GM12872 (cell line): ENCODE measurements around the gene MEMO1.

Source experiments
- CTCF ChIP-seq: IDR thresholded peaks from 3 replicates; pipeline ENCODE4 v1.5.1; 2011; ENCODE audit warnings: low read depth, mild to moderate bottlenecking, low read length, moderate library complexity; ENCODE audit not compliant: insufficient read depth

The MEMO1 gene

DNA sequence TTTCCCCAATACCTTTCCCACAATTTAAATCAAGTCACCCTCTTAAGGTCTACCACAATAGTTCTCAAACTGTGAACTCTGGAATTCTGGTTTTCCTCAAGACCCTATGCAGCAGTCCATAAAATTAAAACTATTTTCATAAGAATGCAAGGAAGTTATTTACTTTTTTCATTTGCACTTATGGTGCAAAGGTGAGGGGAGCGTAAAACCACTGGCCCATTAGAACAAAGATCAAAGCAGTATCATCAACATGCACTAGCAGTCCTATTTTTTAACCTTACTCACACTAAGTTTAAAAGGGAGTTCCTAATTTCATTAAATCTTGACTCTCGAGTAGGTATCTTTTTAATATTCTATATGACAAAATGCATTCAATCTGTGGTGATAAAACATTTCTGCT lies 85.3 kb downstream of the MEMO1 start:
- no peak for TF ChIP-seq CTCF

DNA sequence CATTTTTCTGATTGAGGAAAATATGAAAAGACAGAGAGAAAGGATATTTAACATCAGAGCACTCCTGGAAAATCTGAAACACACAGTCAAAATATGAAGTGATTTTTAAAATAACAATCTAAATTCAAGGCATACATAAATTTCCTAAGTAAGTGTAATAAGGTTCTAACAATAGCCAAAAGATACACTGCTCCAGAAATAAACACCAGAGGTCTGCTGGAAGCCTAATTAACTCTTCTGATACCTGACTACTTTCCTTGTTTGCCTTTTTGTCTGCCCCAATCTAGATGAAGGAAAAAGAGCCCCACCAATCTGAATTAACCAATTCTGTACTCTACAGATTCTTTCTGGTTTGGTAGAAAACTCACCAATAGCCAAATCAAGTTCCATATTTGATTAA lies 87.1 kb downstream of the MEMO1 start:
- no peak for TF ChIP-seq CTCF

DNA sequence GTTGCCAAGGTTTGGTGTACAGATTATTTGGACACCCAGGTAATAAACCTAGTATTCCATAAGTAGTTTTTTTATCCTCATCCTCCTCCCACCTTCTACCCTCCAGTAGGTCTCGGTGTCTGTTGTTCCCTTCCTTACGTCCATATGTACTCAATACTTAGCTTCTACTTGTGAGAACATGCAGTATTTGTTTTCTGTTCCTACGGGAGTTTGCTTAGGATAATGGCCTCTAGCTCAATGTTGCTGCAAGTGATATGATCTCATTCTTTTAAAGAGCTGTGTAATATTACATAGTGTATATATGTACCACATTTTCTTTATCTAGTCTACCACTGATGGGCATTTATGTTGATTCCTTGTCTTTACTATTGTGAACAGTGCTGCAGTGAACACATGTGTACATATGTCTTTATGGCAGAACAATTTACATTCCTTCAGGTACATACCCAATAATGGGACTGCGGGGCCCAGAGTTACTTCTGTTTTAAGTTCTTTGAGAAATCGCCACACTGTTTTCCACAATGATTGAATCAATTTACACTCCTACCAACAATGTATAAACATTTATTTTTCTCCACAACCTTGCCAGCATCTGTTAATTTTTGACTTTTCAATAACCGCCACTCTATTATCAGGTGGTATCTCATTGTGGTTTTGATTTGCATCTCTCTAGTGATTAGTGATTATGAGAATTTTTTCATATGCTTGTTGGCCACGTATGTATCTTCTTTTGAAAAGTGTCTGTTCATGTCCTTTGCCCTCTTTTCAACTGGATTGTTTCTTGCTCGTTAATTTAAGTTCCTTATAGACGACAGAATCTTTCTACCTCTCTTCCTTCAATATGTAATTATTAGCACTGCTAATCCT lies 88.0 kb downstream of the MEMO1 start:
- no peak for TF ChIP-seq CTCF

DNA sequence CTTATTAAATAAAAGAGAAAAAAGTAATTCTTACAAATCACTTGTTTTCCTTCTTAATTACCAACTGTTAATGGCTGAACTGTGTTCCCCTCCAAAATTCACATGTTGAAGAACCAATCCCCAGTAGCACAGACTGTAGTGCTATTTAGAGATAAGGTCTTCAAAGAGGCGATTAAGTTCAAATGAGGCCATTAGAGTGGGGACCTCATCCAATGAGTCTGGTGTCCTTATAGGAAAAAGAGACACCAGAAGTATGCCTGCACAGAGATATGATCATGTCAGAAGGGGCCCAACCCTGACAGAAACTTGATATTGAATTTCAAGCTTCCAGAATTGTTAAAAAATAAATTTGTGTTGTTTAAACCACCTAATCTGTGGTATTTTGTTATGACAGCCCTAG lies 89.8 kb downstream of the MEMO1 start:
- no peak for TF ChIP-seq CTCF

DNA sequence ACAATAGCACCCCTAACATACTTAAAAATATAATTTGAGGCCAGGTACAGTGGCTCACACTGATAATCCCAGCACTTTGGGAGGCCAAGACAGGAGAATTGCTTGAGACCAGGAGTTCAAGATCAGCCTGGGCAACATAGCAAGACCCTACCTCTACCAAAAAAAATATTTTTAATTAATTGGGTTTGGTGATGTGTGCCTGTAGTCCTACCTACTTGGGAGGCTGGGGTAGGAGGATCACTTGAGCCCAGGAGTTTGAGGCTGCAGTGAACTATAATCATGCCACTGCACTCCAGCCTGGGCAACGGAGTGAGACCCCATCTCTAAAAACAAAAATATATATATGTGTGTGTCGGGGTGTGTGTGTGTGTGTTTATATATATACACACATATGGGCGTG lies 91.3 kb downstream of the MEMO1 start:
- TF ChIP-seq CTCF, result no peak

DNA sequence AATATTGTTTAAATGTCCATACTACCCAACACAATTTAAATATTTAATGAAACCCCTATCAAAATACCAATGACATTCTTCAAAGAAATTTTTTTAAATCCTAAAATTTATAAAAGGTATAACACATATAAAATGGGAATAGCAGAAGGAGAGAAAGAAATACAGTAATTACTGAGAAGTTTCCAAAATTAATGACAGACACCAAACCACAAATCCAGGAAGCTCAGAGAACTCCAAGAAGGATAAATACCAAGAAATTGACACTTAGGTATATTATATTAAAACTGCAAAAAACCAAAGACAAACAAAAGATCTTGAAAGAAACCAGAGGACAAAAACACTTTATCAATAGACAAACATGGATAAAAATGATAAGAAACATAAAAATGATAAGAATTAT lies 101.1 kb downstream of the MEMO1 start:
- no peak for TF ChIP-seq CTCF

- TF ChIP-seq CTCF, result no peak
Measured at GRCh38 chr2:31903109-31903780, 107.6 kb downstream of the MEMO1 start.
